Stimulated activated CD8-positive, alpha-beta memory T cell treated with anti-CD3 and anti-CD28 coated beads, Interleukin-7, amount 100 ng/mL, for 48 hours (primary cell): ENCODE results near the gene NIP7.
A peak's percentile ranks its signal among the peaks of the same experiment; 100 is the strongest.

Experiments used
- DNase-seq, 2 donors: peaks; one replicate each; pipeline ENCODE4 v3.0.0-alpha.2; 2020; ENCODE audit warnings: low read depth in 1 of 2; ENCODE audit errors: extremely low read depth in 1 of 2

The NIP7 gene

DNA sequence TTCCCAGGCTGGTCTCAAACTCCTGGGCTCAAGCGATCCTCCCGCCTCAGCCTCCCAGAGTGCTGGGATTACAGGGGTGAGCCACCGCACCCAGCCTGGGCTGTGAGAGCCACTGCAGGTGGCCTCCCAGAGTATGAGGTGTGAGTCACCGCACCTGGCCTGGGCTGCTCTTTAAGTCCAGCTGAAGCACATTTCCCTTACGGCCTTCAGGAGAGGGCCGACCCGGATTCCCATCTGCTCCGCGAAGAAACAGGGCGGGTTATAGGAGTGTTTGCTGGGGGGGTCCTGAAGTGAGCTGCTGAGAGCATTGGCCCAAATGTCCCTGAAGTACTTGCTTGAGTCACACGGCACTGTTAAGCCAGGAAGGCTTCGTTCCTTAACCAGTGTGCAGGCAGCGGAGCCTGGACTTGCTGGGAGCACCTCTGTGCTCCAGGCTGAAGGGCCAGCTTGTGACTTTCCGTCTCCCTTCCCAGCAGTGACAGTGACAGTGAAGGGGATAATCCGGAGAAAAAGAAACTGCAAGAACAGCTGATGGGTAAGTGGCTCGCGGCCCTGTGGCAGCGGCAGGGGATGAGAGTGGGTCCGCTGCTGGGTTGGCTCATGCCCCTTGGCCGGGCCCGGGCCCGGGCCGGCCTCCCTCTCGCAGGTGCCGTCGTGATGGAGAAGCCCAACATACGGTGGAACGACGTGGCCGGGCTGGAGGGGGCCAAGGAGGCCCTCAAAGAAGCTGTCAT, 21.2 kb upstream of the NIP7 start:
- DNase-seq: no peak

- no peak for DNase-seq
These were observed 20.7 kb upstream of the NIP7 start for GRCh38 chr16:69318911-69319289.

DNA sequence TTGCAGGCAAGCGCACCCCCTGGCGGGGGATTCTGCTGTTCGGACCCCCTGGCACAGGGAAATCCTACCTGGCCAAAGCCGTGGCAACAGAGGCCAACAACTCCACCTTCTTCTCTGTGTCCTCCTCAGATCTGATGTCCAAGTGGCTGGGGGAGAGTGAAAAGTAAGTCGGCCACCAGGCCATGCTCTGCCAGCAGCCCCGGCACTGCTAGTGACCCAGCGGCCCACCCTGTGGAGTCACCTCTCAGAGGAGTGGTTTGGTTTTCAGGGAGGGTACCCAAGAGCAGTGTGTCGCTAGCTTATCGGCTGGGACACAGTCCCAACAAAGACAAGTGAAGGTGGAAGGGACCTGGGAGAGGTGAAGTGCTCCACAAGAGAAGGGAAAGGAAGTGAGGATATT, 20.2 kb upstream of the NIP7 start:
- no peak for DNase-seq

- DNase-seq: no peak
These were observed 19.5 kb upstream of the NIP7 start for GRCh38 chr16:69319826-69320739.

DNA sequence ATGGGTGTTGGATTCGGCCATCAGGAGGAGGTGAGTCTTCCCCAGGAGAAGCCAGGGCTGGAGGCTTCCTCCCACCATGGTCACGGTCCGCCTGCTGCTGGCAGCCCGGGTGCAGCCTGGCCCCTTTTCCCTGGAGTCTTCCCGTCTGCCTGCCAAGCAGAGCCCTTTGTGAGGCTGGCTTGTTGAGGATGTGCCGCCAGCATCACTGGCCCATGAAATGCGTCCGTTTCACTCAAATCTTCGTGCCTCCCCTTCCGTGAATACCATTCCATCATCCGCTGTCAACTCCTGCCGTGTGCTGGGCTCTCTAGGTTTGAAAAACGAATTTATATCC, 18.9 kb upstream of the NIP7 start:
- DNase-seq: no peak

GRCh38 chr16:69321080-69321479, 18.5 kb upstream of the NIP7 start:
- no peak for DNase-seq

- no peak for DNase-seq
These were observed 17.2 kb upstream of the NIP7 start for GRCh38 chr16:69322343-69322742.

- DNase-seq: no peak
These were observed 16.2 kb upstream of the NIP7 start for GRCh38 chr16:69323415-69323814.

DNA sequence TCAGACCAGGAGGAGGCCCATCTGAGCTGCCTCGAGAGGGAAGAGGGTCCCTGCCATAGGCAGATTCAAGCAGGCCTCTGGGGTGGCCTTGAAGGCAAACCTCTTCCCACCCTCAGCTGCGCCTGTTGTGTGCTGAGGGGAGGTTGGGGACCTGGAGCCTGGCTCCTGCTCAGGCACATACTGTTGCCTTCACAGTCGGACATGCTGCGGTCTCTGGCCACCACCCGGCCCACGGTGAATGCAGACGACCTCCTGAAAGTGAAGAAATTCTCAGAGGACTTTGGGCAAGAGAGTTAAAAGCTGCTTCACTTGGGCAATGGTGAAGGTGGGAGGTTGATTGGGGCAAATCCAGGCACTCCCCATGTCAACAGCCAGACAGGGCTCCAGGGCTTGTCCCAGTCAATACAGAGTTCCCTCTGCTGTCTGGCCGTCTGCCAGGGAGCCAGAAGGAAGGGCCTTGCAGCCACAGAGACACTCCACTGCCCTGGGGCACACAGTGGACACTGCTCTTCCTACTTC, 15.5 kb upstream of the NIP7 start:
- no peak for DNase-seq

DNA sequence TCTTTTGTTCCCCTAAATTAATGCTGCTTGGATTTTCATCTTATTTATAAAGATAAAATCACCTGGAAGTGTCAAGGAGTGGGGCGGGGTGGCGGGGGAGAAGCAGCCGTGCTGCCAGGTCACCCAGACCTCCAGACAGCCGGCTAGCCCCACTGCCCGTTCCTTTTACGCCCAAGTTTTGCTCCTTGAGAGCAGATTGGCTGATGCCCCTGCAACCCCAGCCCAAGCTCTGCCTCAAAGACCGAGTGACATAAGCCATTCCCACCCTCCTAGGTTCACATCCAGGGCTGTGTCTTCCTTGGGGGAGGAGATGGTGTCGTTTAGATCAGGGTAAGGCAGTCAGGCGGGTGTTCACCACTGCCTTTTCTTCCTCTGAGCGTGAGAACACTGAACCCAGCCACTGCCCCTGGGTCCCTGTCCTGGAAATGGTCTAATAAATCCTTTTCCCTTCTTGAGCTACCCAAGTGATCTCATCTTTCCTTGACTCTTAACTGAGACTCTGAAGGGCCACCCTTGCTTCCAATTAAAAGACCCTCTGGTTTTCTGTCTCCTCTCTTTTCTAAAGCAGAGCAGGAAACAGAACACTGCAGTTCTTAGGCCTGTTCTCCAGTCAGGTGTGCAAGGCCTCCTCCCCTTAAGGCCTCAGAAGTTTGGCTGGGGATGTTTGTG, 14.9 kb upstream of the NIP7 start:
- no peak for DNase-seq

DNA sequence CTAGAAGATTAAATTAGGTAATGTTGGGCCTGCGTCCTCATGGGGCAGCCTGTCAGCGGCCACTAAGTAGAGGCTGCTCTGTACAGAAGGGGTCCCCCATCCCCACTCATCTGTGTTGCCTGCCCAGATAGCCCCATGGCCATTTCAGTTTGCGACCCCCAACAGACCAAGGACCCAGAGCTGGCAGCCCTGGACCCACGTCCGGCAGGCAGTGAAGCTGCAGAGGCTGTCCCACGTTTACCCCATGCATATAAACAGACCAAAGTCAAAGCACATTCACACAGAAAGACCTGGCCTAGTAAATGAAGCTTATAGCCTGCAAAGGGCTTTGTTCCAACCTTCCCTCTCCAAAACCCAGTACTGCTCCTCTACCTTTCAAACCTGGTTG, 13.8 kb upstream of the NIP7 start:
- no peak for DNase-seq

GRCh38 chr16:69326172-69326873, 13.2 kb upstream of the NIP7 start:
- no peak for DNase-seq

- no peak for DNase-seq
These were observed 11.8 kb upstream of the NIP7 start for GRCh38 chr16:69327585-69328310.

GRCh38 chr16:69328854-69329316, 10.7 kb upstream of the NIP7 start:
- DNase-seq: no peak

DNA sequence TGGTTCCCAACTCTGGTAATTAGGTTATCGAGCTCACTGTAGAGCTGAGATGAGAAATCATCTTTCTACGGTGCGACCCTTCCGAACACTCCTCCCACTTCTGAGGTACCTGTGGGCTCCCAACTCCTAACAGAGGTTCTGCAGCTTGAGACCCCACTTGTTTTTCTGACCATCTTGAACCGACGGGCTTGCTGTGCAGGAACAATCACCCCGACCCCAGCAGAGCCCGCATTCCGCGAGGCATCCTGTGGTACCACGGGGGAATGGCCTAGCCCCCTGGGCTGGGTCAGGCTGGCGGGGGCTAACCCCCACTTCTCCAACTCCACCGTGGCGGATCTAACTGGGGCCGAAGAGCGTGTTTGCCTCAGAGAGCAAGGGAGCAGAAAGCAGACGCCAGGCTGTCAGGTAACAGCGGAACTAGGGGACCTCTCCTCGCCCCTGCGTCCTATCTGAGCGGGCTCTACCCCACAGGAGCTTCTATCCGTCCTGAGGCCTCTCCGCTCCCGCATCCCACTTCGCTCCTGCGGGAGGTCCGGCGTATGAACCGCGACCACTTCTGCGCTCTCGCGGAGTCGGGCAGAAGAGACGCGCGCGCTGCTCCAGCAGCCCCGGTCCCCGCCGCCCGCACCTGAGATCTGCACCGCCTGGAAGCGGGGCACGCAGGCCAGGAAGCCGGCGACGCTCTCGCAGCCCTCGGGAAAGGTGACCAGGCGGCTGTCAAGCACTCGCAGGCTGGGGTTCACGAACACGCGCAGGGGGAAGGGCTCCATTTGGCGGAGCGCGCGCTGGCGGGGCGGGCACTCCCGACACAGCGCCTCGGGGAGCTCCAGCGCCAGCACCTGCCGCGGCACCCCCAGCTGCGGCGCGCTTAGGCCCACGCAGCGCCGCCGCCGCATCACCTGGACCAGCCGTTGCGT, 9.9 kb upstream of the NIP7 start:
- no peak for DNase-seq

- peak; percentile 77 to 84 for DNase-seq
These were observed 9.1 kb upstream of the NIP7 start, which contains the start of gene PDF for GRCh38 chr16:69330286-69331109. PDF (minus strand) TSS chr16:69330588; CDS start chr16:69330570, 18 bp downstream.

GRCh38 chr16:69334696-69335095, 4.9 kb upstream of the NIP7 start:
- DNase-seq: no peak
